Naive thymus-derived CD8-positive, alpha-beta T cell (primary cell): ENCODE measurements around the gene METTL22. TPM values are rescaled to one million over a fixed set of nuclear protein-coding genes. Genes with fewer than 3 reads are reported as not detected.

Source experiments
- ATAC-seq, 2 donors: fragments of 150-1000 bp; cut with Tn5 transposase in 1 of 2; sonication (Bioruptor Pico), chemical (Tn5 transposase) in 1 of 2; 1 replicate in 1 of 2; 2 replicates in 1 of 2; pipeline ENCODE4 v1.10.0; 2021; ENCODE audit warnings: mild to moderate bottlenecking in 2 of 2, moderate library complexity in 2 of 2
- POLR2A ChIA-PET: fragments of 350-600 bp; sonication (Branson Sonifier 250); formaldehyde crosslinking; loops from one replicate; lab custom pipeline; 2021; ENCODE audit warnings: antibody characterized with exemption; lab: Charles Lee
- DNase-seq, 10 donors: peaks; one replicate each; pipeline versions ENCODE4 v3.0.0 to v3.0.0-alpha.2; 2020 to 2022
- H3K27ac Mint-ChIP-seq, 10 donors: one replicate each; pipeline ENCODE4 v1.8.0; 2020 to 2022; ENCODE audit warnings: mild to moderate bottlenecking in 10 of 10, mixed read lengths in 10 of 10, moderate library complexity in 4 of 10, inconsistent platforms in 1 of 10
- H3K27me3 Mint-ChIP-seq, 5 donors: one replicate each; pipeline ENCODE4 v1.8.0; 2021 to 2022; ENCODE audit warnings: mixed read lengths in 5 of 5
- H3K36me3 Mint-ChIP-seq, 3 donors: one replicate each; pipeline ENCODE4 v1.8.0; 2020 to 2022; ENCODE audit warnings: mixed read lengths in 3 of 3, mild to moderate bottlenecking in 2 of 3, inconsistent platforms in 1 of 3
- H3K4me1 Mint-ChIP-seq, 4 donors: one replicate each; pipeline ENCODE4 v1.8.0; 2021 to 2022; ENCODE audit warnings: mixed read lengths in 4 of 4
- H3K4me3 Mint-ChIP-seq, 10 donors: one replicate each; pipeline ENCODE4 v1.8.0; 2020 to 2022; ENCODE audit warnings: mild to moderate bottlenecking in 10 of 10, mixed read lengths in 10 of 10, moderate library complexity in 6 of 10, inconsistent platforms in 1 of 10
- H3K9me3 Mint-ChIP-seq, 9 donors: one replicate each; pipeline ENCODE4 v1.8.0; 2020 to 2022; ENCODE audit warnings: mixed read lengths in 9 of 9, mild to moderate bottlenecking in 3 of 9, inconsistent platforms in 1 of 9, moderate library complexity in 1 of 9
- polyA plus RNA-seq, 3 donors: library from polyadenylated mRNA; unstranded; fragments of 300-500 nt; fragmentation: Illumina TruSeq; gene quantifications; one replicate each; pipeline ENCODE4 v1.2.3, GENCODE V29; 2021
- total RNA-seq, 8 experiments: library from RNA in 2 of 8; stranded (reverse) in 2 of 8; gene quantifications; one replicate each; pipeline ENCODE4 v1.2.3 and lab custom pipeline; 2021 to 2026

Gene METTL22
- total RNA-seq (10 to 100 TPM; 49.6 to 52.2 TPM), polyA plus RNA-seq (10 to 100 TPM in 2 of 3 donors, 1 to 10 TPM in 1; 6.9 to 12.7 (median 11.1) TPM), total RNA-seq (lab: John Stamatoyannopoulos, UW) (16.1 to 28.5 (median 17.9) reads per million in 6 experiments)

GRCh38 chr16:8621572-8622314, at the start of gene METTL22:
Gene METTL22 (plus strand): TSS chr16:8621698. CDS start chr16:8625666, 3,968 bp downstream.
- Mint-ChIP-seq H3K36me3 (peaks cover 0 to 22% (median 4%) of the 10 kb centered on the region in 3 donors), H3K27ac (peak within 1 kb of the TSS; percentile 78 to 95 (median 93)), H3K9me3 (no peaks in the 10 kb centered on the region), H3K4me3 (peak within 1 kb of the TSS; percentile 91 to 96 (median 94)), H3K4me1 (peaks cover 4 to 32% (median 27%) of the 10 kb centered on the region in 4 donors), H3K27me3 (peaks cover 0 to 1% (median 0%) of the 10 kb centered on the region in 5 donors)
- POLR2A ChIA-PET, result interaction anchor here (1.4 kb wide), 1 partner anchor 176 kb away, joined by 3 read pairs; the partner anchor contains the start of genes PMM2 and TMEM186
- DNase-seq, result peak; percentile 84 to 98 (median 91)
- peak; percentile 97 to 98 for ATAC-seq

GRCh38 chr16:8572063-8572918, 49.2 kb upstream of the METTL22 start:
- no peaks in the 10 kb centered on the region for H3K36me3 Mint-ChIP-seq
- peaks cover 5 to 59% (median 31%) of the 10 kb centered on the region in 5 donors for H3K27me3 Mint-ChIP-seq
- no peak for DNase-seq
- POLR2A ChIA-PET, result no interaction called here
- H3K27ac Mint-ChIP-seq, result peak overlapping the region in 1 of 10 donors; percentile 41
- ATAC-seq, result no peak
- peaks cover 0 to 10% (median 2%) of the 10 kb centered on the region in 4 donors for H3K4me1 Mint-ChIP-seq
- H3K9me3 Mint-ChIP-seq, result no peaks in the 10 kb centered on the region
- no peak overlapping the region for H3K4me3 Mint-ChIP-seq

- DNase-seq (no peak), ATAC-seq (no peak)
- H3K4me1 Mint-ChIP-seq, result peaks cover 0 to 3% (median 0%) of the 10 kb centered on the region in 4 donors
- no peaks in the 10 kb centered on the region for H3K36me3 Mint-ChIP-seq
- no peak overlapping the region for H3K27ac Mint-ChIP-seq
- H3K4me3 Mint-ChIP-seq, result no peak overlapping the region
- peaks cover 5 to 67% (median 36%) of the 10 kb centered on the region in 5 donors for H3K27me3 Mint-ChIP-seq
- POLR2A ChIA-PET, result no interaction called here
- H3K9me3 Mint-ChIP-seq, result no peaks in the 10 kb centered on the region
These were observed 48.4 kb upstream of the METTL22 start for GRCh38 chr16:8572919-8573724.

GRCh38 chr16:8575399-8575798, 46.1 kb upstream of the METTL22 start:
- H3K27me3 Mint-ChIP-seq, result peaks cover 5 to 68% (median 39%) of the 10 kb centered on the region in 5 donors
- POLR2A ChIA-PET, result interaction anchor here (1.0 kb wide), 1 partner anchor 576 kb away, joined by 5 read pairs; no protein-coding TSS in a partner anchor
- no peaks in the 10 kb centered on the region for H3K4me1 Mint-ChIP-seq
- H3K4me3 Mint-ChIP-seq, result no peak overlapping the region
- ATAC-seq (no peak), DNase-seq (no peak)
- no peak overlapping the region for H3K27ac Mint-ChIP-seq
- no peaks in the 10 kb centered on the region for H3K9me3 Mint-ChIP-seq
- H3K36me3 Mint-ChIP-seq, result no peaks in the 10 kb centered on the region

GRCh38 chr16:8576141-8577004, 45.1 kb upstream of the METTL22 start:
- Mint-ChIP-seq H3K4me1 (no peaks in the 10 kb centered on the region), H3K36me3 (no peaks in the 10 kb centered on the region), H3K4me3 (no peak overlapping the region), H3K27ac (peak overlapping the region in 1 of 10 donors; percentile 63), H3K9me3 (no peaks in the 10 kb centered on the region), H3K27me3 (peaks cover 5 to 60% (median 38%) of the 10 kb centered on the region in 5 donors)
- no peak for DNase-seq
- POLR2A ChIA-PET, result interaction anchor here (1.0 kb wide), 1 partner anchor 575 kb away, joined by 5 read pairs; no protein-coding TSS in a partner anchor
- ATAC-seq, result no peak

- Mint-ChIP-seq H3K4me3 (no peak overlapping the region), H3K9me3 (no peaks in the 10 kb centered on the region), H3K27ac (no peak overlapping the region), H3K4me1 (peaks cover 0 to 7% (median 1%) of the 10 kb centered on the region in 4 donors), H3K36me3 (no peaks in the 10 kb centered on the region), H3K27me3 (peaks cover 4 to 60% (median 31%) of the 10 kb centered on the region in 5 donors)
- no peak for ATAC-seq
- DNase-seq, result no peak
- POLR2A ChIA-PET, result no interaction called here
These were observed 43.7 kb upstream of the METTL22 start for GRCh38 chr16:8577678-8578304.

GRCh38 chr16:8579559-8579958, 41.9 kb upstream of the METTL22 start:
- Mint-ChIP-seq H3K4me3 (no peak overlapping the region), H3K27me3 (peaks cover 2 to 43% (median 26%) of the 10 kb centered on the region in 5 donors), H3K4me1 (peaks cover 0 to 7% (median 1%) of the 10 kb centered on the region in 4 donors), H3K36me3 (no peaks in the 10 kb centered on the region), H3K27ac (peak overlapping the region in 1 of 10 donors; percentile 46), H3K9me3 (no peaks in the 10 kb centered on the region)
- POLR2A ChIA-PET, result no interaction called here
- ATAC-seq (no peak), DNase-seq (no peak)

GRCh38 chr16:8581831-8582580, 39.5 kb upstream of the METTL22 start:
- peaks cover 8 to 43% (median 25%) of the 10 kb centered on the region in 5 donors for H3K27me3 Mint-ChIP-seq
- no peak for ATAC-seq
- no peak for DNase-seq
- POLR2A ChIA-PET, result no interaction called here
- no peaks in the 10 kb centered on the region for H3K36me3 Mint-ChIP-seq
- no peaks in the 10 kb centered on the region for H3K9me3 Mint-ChIP-seq
- H3K4me1 Mint-ChIP-seq, result peaks cover 0 to 7% (median 1%) of the 10 kb centered on the region in 4 donors
- H3K4me3 Mint-ChIP-seq, result no peak overlapping the region
- peak overlapping the region in 2 of 10 donors; percentile 28 to 57 for H3K27ac Mint-ChIP-seq

- POLR2A ChIA-PET, result no interaction called here
- Mint-ChIP-seq H3K27ac (peak overlapping the region in 1 of 10 donors; percentile 57), H3K9me3 (no peaks in the 10 kb centered on the region), H3K4me1 (peaks cover 0 to 7% (median 1%) of the 10 kb centered on the region in 4 donors), H3K36me3 (no peaks in the 10 kb centered on the region), H3K27me3 (peaks cover 13 to 46% (median 29%) of the 10 kb centered on the region in 5 donors), H3K4me3 (no peak overlapping the region)
- DNase-seq, result no peak
- ATAC-seq, result no peak
These were observed 38.3 kb upstream of the METTL22 start for GRCh38 chr16:8583199-8583598.

- H3K27ac Mint-ChIP-seq, result no peak overlapping the region
- H3K36me3 Mint-ChIP-seq, result no peaks in the 10 kb centered on the region
- DNase-seq (no peak), ATAC-seq (no peak)
- H3K4me1 Mint-ChIP-seq, result peaks cover 3 to 7% (median 4%) of the 10 kb centered on the region in 4 donors
- H3K4me3 Mint-ChIP-seq, result no peak overlapping the region
- POLR2A ChIA-PET, result no interaction called here
- H3K9me3 Mint-ChIP-seq, result no peaks in the 10 kb centered on the region
- peaks cover 17 to 46% (median 34%) of the 10 kb centered on the region in 5 donors for H3K27me3 Mint-ChIP-seq
These were observed 37.8 kb upstream of the METTL22 start for GRCh38 chr16:8583732-8584131.
